ENCODE data around the gene SUSD2.
A peak's percentile ranks its signal among the peaks of the same experiment; 100 is the strongest.

The SUSD2 gene

DNA sequence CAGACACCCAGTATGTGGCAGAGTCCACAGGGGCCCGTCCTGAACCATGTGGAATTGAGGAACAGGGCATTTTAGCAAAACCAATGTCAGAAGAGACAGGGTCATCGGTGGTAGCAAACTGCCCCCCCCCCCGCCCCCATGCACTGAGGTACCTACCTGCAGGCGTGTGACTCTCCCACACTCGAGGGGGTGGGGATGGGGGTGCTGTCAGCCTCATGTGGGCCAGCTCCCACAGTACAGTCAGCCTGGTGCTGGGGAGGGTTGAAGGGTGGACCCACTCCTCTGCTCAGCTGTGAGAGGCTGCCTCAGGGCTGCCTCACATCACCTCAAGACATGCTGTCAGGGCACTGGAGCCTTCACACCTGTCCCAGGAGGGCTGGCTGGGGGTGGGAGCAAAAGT lies 10.7 kb upstream of the SUSD2 start:
- Histone ChIP-seq H3K36me3 (ENCODE audit: control insufficient read depth in 5 of 5, insufficient read depth in 5 of 5, low read length in 5 of 5) (peaks cover 0 to 90% (median 67%) of the 10 kb centered on the region in 5 donors), H3K9ac (ENCODE audit: low read length in 5 of 5) (no peak overlapping the region), H3K27me3 (ENCODE audit: control insufficient read depth in 5 of 5, insufficient read depth in 4 of 5, low read length in 5 of 5) (no peaks in the 10 kb centered on the region), H3K4me1 (ENCODE audit: control insufficient read depth in 5 of 5, insufficient read depth in 5 of 5, low read length in 5 of 5) (peaks cover 0 to 8% (median 3%) of the 10 kb centered on the region in 5 donors), H3K4me3 (ENCODE audit: low read depth in 1 of 5, low read length in 5 of 5) (no peak overlapping the region), H3K27ac (ENCODE audit: low read depth, low read length) (no peak overlapping the region), H3K9me3 (ENCODE audit: control insufficient read depth in 5 of 5, low read length in 5 of 5) (no peaks in the 10 kb centered on the region)

DNA sequence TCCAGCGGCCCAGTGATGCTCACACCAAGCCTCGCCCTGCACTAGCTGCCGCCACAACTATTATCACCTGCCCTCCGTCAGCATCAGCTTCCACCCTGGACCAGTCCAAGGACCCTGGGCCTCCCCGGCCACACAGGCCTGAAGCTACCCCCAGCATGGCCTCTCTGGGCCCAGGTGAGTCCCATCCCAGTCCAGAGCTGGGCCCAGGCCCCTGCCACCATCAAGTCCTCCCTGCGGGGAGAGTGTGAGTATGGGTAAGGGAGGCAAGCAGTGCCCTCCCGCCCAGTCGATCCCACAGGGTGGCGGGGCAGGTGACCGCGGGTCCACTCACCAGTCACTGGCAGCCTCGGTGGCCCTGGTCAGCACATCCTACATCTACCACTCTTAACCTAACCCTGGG lies 9.5 kb upstream of the SUSD2 start:
- Histone ChIP-seq H3K4me1 (ENCODE audit: control insufficient read depth in 5 of 5, insufficient read depth in 5 of 5, low read length in 5 of 5) (peaks cover 0 to 14% (median 4%) of the 10 kb centered on the region in 5 donors), H3K9ac (ENCODE audit: low read length in 5 of 5) (no peak overlapping the region), H3K27ac (ENCODE audit: low read depth, low read length) (no peak overlapping the region), H3K4me3 (ENCODE audit: low read depth in 1 of 5, low read length in 5 of 5) (no peak overlapping the region), H3K9me3 (ENCODE audit: control insufficient read depth in 5 of 5, low read length in 5 of 5) (no peaks in the 10 kb centered on the region), H3K27me3 (ENCODE audit: control insufficient read depth in 5 of 5, insufficient read depth in 4 of 5, low read length in 5 of 5) (no peaks in the 10 kb centered on the region), H3K36me3 (ENCODE audit: control insufficient read depth in 5 of 5, insufficient read depth in 5 of 5, low read length in 5 of 5) (peaks cover 0 to 90% (median 64%) of the 10 kb centered on the region in 5 donors)

DNA sequence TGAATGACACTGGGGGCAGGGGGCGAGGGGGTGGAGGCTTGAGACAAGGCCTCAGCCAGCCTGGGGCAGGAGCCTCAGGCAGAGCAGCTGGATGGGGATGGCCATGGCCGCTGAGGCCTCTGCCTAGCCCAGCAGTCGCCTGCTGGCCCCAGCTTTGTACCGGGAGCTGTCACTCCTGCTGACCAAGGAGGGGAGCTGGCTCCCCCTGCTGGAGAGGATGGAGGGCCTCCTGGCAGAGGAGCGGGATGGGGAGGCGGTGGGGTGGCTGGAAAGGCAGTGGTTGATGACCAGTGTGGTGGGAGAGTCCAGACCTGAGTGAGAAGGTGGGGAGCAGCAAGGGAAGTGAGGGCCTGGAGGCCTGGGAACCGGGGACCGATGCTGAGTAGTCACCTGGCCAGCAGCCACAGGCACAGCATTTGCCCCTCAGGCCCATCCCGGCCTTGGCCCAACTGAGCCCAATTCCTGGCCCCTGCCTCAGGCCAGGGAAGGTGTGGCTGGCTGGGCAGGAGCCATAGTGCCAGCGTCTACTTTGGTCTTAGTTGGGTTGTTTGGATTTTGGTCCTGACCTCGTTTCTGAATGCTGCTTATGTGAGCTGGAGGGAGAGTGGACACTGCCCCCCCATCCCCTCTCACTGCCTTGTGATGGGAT lies 6.0 kb upstream of the SUSD2 start:
- Histone ChIP-seq H3K27ac (ENCODE audit: low read depth, low read length) (no peak overlapping the region), H3K4me1 (ENCODE audit: control insufficient read depth in 5 of 5, insufficient read depth in 5 of 5, low read length in 5 of 5) (peaks cover 0 to 21% (median 9%) of the 10 kb centered on the region in 5 donors), H3K4me3 (ENCODE audit: low read depth in 1 of 5, low read length in 5 of 5) (no peak overlapping the region), H3K9ac (ENCODE audit: low read length in 5 of 5) (peak overlapping the region in 1 of 5 donors; percentile 57), H3K36me3 (ENCODE audit: control insufficient read depth in 5 of 5, insufficient read depth in 5 of 5, low read length in 5 of 5) (peaks cover 0 to 72% (median 46%) of the 10 kb centered on the region in 5 donors), H3K27me3 (ENCODE audit: control insufficient read depth in 5 of 5, insufficient read depth in 4 of 5, low read length in 5 of 5) (no peaks in the 10 kb centered on the region), H3K9me3 (ENCODE audit: control insufficient read depth in 5 of 5, low read length in 5 of 5) (no peaks in the 10 kb centered on the region)

DNA sequence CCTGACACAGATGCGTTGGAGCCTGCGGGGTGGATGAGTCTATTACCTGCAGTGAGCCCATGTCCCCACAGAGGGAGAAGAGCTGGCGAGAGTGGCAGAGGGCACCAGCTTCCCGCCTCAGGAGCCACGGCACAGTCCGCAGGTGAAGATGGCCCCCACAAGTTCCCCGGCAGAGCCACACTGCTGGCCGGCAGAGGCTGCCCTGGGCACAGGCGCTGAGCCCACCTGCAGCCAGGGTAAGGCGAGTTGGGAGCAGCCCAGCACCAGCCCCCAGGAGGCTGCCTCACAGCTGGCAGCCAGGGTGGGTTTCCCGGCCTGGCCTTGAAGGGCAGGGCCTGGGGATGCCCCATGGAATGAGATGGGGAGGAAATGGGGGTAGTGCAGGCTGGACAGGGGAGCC lies 5.2 kb upstream of the SUSD2 start:
- H3K9ac ChIP-seq (ENCODE audit: low read length in 5 of 5), result no peak overlapping the region
- no peak overlapping the region for H3K27ac ChIP-seq (ENCODE audit: low read depth, low read length)
- H3K4me1 ChIP-seq (ENCODE audit: control insufficient read depth in 5 of 5, insufficient read depth in 5 of 5, low read length in 5 of 5), result peaks cover 0 to 21% (median 9%) of the 10 kb centered on the region in 5 donors
- H3K4me3 ChIP-seq (ENCODE audit: low read depth in 1 of 5, low read length in 5 of 5), result no peak overlapping the region
- peaks cover 0 to 65% (median 42%) of the 10 kb centered on the region in 5 donors for H3K36me3 ChIP-seq (ENCODE audit: control insufficient read depth in 5 of 5, insufficient read depth in 5 of 5, low read length in 5 of 5)
- no peaks in the 10 kb centered on the region for H3K27me3 ChIP-seq (ENCODE audit: control insufficient read depth in 5 of 5, insufficient read depth in 4 of 5, low read length in 5 of 5)
- no peaks in the 10 kb centered on the region for H3K9me3 ChIP-seq (ENCODE audit: control insufficient read depth in 5 of 5, low read length in 5 of 5)

DNA sequence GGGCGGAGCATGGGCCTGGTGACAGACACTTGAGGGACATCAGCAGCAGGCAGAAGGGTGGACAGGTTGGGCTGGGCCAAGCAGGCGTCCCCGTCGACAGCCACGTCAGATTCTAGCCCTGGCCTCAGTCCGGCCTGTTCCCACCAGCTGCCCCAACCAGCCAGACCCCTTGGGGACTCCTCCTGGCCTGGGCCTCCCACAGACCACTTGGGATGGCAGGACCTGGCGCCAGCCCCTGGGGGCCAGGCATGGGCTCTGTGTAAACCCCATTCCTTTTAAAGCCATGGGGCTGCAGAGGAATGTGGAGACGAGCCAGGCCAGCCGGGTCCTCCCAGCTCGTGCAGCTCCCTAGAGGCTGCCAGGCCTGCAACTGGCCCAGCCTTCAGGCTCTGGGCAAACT lies 4.7 kb upstream of the SUSD2 start:
- Histone ChIP-seq H3K9me3 (ENCODE audit: control insufficient read depth in 5 of 5, low read length in 5 of 5) (no peaks in the 10 kb centered on the region), H3K4me1 (ENCODE audit: control insufficient read depth in 5 of 5, insufficient read depth in 5 of 5, low read length in 5 of 5) (peaks cover 0 to 25% (median 12%) of the 10 kb centered on the region in 5 donors), H3K27ac (ENCODE audit: low read depth, low read length) (no peak overlapping the region), H3K36me3 (ENCODE audit: control insufficient read depth in 5 of 5, insufficient read depth in 5 of 5, low read length in 5 of 5) (peaks cover 0 to 59% (median 36%) of the 10 kb centered on the region in 5 donors), H3K27me3 (ENCODE audit: control insufficient read depth in 5 of 5, insufficient read depth in 4 of 5, low read length in 5 of 5) (no peaks in the 10 kb centered on the region), H3K9ac (ENCODE audit: low read length in 5 of 5) (no peak overlapping the region), H3K4me3 (ENCODE audit: low read depth in 1 of 5, low read length in 5 of 5) (no peak overlapping the region)

DNA sequence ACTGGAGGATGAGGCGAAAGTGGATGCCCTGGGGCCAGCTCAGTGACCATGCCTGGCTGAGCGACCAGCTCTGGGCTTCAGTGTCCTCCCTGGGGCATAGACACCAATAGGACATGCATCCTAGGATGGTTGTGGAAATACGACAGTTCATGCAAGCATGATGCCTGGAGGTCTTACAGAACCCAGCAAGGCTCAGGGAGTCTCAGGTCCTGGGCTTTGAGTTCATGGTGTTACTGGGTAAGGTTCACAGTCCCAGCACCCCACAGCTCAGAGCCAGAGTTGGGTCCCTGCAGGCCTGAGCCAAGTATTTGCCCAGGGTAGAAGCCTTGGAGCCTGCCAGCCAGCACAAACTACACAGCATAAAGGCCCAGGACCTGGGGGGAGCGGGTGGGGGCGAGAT lies 4.2 kb upstream of the SUSD2 start:
- no peaks in the 10 kb centered on the region for H3K27me3 ChIP-seq (ENCODE audit: control insufficient read depth in 5 of 5, insufficient read depth in 4 of 5, low read length in 5 of 5)
- no peak overlapping the region for H3K27ac ChIP-seq (ENCODE audit: low read depth, low read length)
- peaks cover 0 to 55% (median 32%) of the 10 kb centered on the region in 5 donors for H3K36me3 ChIP-seq (ENCODE audit: control insufficient read depth in 5 of 5, insufficient read depth in 5 of 5, low read length in 5 of 5)
- H3K4me3 ChIP-seq (ENCODE audit: low read depth in 1 of 5, low read length in 5 of 5), result no peak overlapping the region
- H3K9me3 ChIP-seq (ENCODE audit: control insufficient read depth in 5 of 5, low read length in 5 of 5), result no peaks in the 10 kb centered on the region
- H3K9ac ChIP-seq (ENCODE audit: low read length in 5 of 5), result no peak overlapping the region
- peaks cover 0 to 27% (median 13%) of the 10 kb centered on the region in 5 donors for H3K4me1 ChIP-seq (ENCODE audit: control insufficient read depth in 5 of 5, insufficient read depth in 5 of 5, low read length in 5 of 5)

DNA sequence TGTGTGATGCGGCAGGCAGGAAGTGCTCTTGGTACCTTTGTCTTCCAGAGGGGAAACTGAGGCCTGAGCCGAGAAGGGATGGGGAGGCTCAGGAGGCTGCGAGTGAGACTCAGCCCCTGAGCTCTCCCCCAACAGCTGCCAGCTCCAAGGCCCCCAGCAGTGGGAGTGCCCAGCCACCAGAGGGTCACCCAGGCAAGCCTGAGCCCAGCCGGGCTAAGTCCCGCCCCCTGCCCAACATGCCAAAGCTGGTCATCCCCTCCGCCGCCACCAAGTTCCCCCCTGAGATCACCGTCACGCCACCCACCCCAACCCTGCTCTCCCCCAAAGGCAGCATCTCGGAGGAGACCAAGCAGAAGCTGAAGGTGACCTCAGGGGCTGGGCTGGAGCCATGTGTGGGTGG lies 3.8 kb upstream of the SUSD2 start:
- Histone ChIP-seq H3K4me1 (ENCODE audit: control insufficient read depth in 5 of 5, insufficient read depth in 5 of 5, low read length in 5 of 5) (peaks cover 0 to 29% (median 13%) of the 10 kb centered on the region in 5 donors), H3K9ac (ENCODE audit: low read length in 5 of 5) (no peak overlapping the region), H3K4me3 (ENCODE audit: low read depth in 1 of 5, low read length in 5 of 5) (no peak overlapping the region), H3K27me3 (ENCODE audit: control insufficient read depth in 5 of 5, insufficient read depth in 4 of 5, low read length in 5 of 5) (no peaks in the 10 kb centered on the region), H3K36me3 (ENCODE audit: control insufficient read depth in 5 of 5, insufficient read depth in 5 of 5, low read length in 5 of 5) (peaks cover 0 to 50% (median 28%) of the 10 kb centered on the region in 5 donors), H3K9me3 (ENCODE audit: control insufficient read depth in 5 of 5, low read length in 5 of 5) (no peaks in the 10 kb centered on the region), H3K27ac (ENCODE audit: low read depth, low read length) (no peak overlapping the region)

DNA sequence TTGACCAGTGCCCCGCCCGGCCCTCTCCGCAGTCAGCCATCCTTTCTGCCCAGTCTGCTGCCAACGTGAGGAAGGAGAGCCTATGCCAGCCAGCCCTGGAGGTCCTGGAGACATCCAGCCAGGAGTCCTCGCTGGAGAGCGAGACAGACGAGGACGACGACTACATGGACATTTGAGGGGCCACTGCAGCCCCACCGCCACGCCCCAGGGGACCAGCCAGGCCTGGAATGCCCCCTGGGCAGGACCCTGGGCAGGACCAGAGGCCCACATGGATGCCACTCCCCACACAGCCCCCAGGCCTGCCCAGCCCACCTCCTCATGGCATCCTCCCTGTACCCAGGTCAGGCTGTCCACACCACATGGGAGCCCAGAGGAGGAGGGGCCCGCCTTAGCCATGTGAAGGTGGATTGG lies 3.3 kb upstream of the SUSD2 start:
- peaks cover 0 to 29% (median 13%) of the 10 kb centered on the region in 5 donors for H3K4me1 ChIP-seq (ENCODE audit: control insufficient read depth in 5 of 5, insufficient read depth in 5 of 5, low read length in 5 of 5)

DNA sequence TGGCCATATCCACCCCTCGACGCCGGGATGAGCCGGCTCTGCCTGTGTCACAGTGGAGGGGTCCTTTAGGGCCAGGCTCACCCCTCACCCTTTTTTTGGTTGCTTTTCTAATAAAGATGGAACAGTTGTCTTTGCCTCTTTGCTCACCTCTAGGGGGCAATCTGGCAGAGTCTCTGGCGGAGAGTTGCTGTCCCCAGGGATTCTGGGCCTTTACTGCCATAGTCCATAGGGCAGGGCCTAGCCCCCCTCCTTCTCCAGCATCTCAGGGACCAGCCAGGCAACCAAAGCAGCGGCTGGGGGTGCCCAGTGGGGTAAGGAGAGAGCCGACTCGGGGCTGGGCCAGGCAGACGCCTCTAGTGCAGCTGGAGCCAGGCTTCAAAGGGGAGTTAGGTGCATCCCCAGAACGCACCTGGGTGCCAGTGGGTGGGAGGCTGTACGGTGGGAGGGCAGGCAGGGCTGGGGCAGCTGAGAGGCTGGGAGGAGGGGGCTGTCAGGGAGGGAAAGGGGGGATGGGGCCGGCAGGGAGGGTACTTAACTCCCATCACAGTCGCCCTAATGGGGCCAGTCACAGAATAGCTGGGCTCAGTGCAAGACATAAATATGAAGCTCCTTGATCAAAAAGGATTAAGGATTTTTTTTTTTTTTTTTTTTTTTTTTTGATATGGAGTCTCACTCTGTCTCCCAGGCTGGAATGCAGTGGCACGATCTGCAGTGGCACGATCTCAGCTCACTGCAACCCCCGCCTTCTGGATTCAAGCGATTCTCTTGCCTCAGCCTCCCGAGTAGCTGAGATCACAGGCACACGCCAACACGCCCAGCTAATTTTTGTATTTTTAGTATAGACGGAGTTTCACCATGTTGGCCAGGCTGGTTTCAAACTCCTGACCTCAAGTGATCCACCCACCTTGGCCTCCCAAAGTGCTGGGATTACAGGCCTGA lies 2.5 kb upstream of the SUSD2 start:
- Histone ChIP-seq H3K27ac (ENCODE audit: low read depth, low read length) (no peak overlapping the region), H3K9ac (ENCODE audit: low read length in 5 of 5) (no peak overlapping the region), H3K9me3 (ENCODE audit: control insufficient read depth in 5 of 5, low read length in 5 of 5) (no peaks in the 10 kb centered on the region), H3K36me3 (ENCODE audit: control insufficient read depth in 5 of 5, insufficient read depth in 5 of 5, low read length in 5 of 5) (peaks cover 0 to 37% (median 19%) of the 10 kb centered on the region in 5 donors), H3K4me1 (ENCODE audit: control insufficient read depth in 5 of 5, insufficient read depth in 5 of 5, low read length in 5 of 5) (peaks cover 0 to 29% (median 13%) of the 10 kb centered on the region in 5 donors), H3K27me3 (ENCODE audit: control insufficient read depth in 5 of 5, insufficient read depth in 4 of 5, low read length in 5 of 5) (no peaks in the 10 kb centered on the region), H3K4me3 (ENCODE audit: low read depth in 1 of 5, low read length in 5 of 5) (no peak overlapping the region)

More for the DNA sequence above, 3.3 kb upstream of the SUSD2 start:
- no peak overlapping the region for H3K9ac ChIP-seq (ENCODE audit: low read length in 5 of 5)
- peaks cover 0 to 45% (median 22%) of the 10 kb centered on the region in 5 donors for H3K36me3 ChIP-seq (ENCODE audit: control insufficient read depth in 5 of 5, insufficient read depth in 5 of 5, low read length in 5 of 5)
- H3K27me3 ChIP-seq (ENCODE audit: control insufficient read depth in 5 of 5, insufficient read depth in 4 of 5, low read length in 5 of 5), result no peaks in the 10 kb centered on the region
- no peak overlapping the region for H3K27ac ChIP-seq (ENCODE audit: low read depth, low read length)
- H3K4me3 ChIP-seq (ENCODE audit: low read depth in 1 of 5, low read length in 5 of 5), result no peak overlapping the region
- H3K9me3 ChIP-seq (ENCODE audit: control insufficient read depth in 5 of 5, low read length in 5 of 5), result no peaks in the 10 kb centered on the region

Measured in subcutaneous abdominal adipose tissue (tissue), 5 donors.